Endodermal cell (in vitro differentiated cells): ENCODE measurements around the gene GPC6. TPM values are rescaled to one million over a fixed set of nuclear protein-coding genes. Genes with fewer than 3 reads are reported as not detected.
A peak's percentile ranks its signal among the peaks of the same experiment; 100 is the strongest.

Source experiments
- DNase-seq: peaks from one replicate; pipeline ENCODE4 v3.0.0-alpha.2; 2017
- H3K27ac ChIP-seq: 2 replicates; pipeline ENCODE4 v1.5.1; 2013; ENCODE audit warnings: mild to moderate bottlenecking, low read depth, low read length, moderate library complexity
- H3K27me3 ChIP-seq: 2 replicates; pipeline ENCODE4 v1.6.1; 2013; ENCODE audit warnings: mild to moderate bottlenecking, low read length, moderate library complexity; ENCODE audit not compliant: insufficient read depth, control insufficient read depth, poor library complexity, severe bottlenecking
- H3K36me3 ChIP-seq: 2 replicates; pipeline ENCODE4 v1.7.0; 2013; ENCODE audit warnings: mild to moderate bottlenecking, low read length, moderate library complexity; ENCODE audit not compliant: control insufficient read depth, insufficient read depth
- H3K4me1 ChIP-seq: one replicate; pipeline ENCODE4 v1.7.0; 2013; ENCODE audit warnings: low read length; ENCODE audit not compliant: control insufficient read depth, insufficient read depth
- H3K4me3 ChIP-seq: 2 replicates; pipeline ENCODE4 v1.5.1; 2013; ENCODE audit warnings: mild to moderate bottlenecking, low read length, moderate library complexity
- H3K9ac ChIP-seq: 2 replicates; pipeline ENCODE4 v1.6.1; 2013; ENCODE audit warnings: mild to moderate bottlenecking, low read length, moderate library complexity; ENCODE audit not compliant: poor library complexity, severe bottlenecking; ENCODE audit errors: extremely low read depth
- H3K9me3 ChIP-seq: 2 replicates; pipeline ENCODE4 v1.6.1; 2013; ENCODE audit warnings: mild to moderate bottlenecking, low read length, moderate library complexity; ENCODE audit not compliant: control insufficient read depth
- H3K27ac Mint-ChIP-seq: 2 replicates; pipeline ENCODE4 v1.8.0; 2020; ENCODE audit warnings: mixed read lengths
- H3K27me3 Mint-ChIP-seq: 2 replicates; pipeline ENCODE4 v1.8.0; 2021; ENCODE audit warnings: mild to moderate bottlenecking, mixed read lengths; ENCODE audit not compliant: insufficient read depth
- H3K36me3 Mint-ChIP-seq: 2 replicates; pipeline ENCODE4 v1.8.0; 2020; ENCODE audit warnings: low read depth, mixed read lengths
- H3K4me1 Mint-ChIP-seq: 2 replicates; pipeline ENCODE4 v1.8.0; 2020; ENCODE audit warnings: mixed read lengths
- H3K4me3 Mint-ChIP-seq: 2 replicates; pipeline ENCODE4 v1.8.0; 2020; ENCODE audit warnings: mild to moderate bottlenecking, moderate library complexity, mixed read lengths
- H3K9me3 Mint-ChIP-seq: 2 replicates; pipeline ENCODE4 v1.8.0; 2020; ENCODE audit warnings: mild to moderate bottlenecking, mixed read lengths
- CTCF ChIP-seq: fragments of 200-600 bp; sonication (generic); conservative IDR thresholded peaks from 2 replicates; pipeline ENCODE4 v1.5.0; 2021; ENCODE audit warnings: antibody characterized with exemption, mild to moderate bottlenecking
- WGBS, 2 experiments: methylation state at CpG; one replicate each; pipeline versions ENCODE4 v1.1.5 to v1.1.7; 2013; ENCODE audit warnings: missing lambda C conversion rate in 2 of 2, mixed read lengths in 1 of 2; ENCODE audit not compliant: insufficient coverage in 1 of 2, insufficient read length in 1 of 2; 5-methylcytosine and 5-hydroxymethylcytosine counted together
- total RNA-seq, 2 donors: library from RNA; stranded (reverse); fragmentation: NEBNext Ultra II Directional in 1 of 2; extraction: Animal tissue kit (Norgen Biotek cat#: 25700) in 1 of 2; gene quantifications; 2 replicates in 1 of 2; 3 replicates in 1 of 2; pipeline ENCODE4 v1.2.1, GENCODE V29; 2021

The GPC6 gene
- total RNA-seq, 2 donors from 2014 or later: 69.6 to 80.4 TPM

DNA sequence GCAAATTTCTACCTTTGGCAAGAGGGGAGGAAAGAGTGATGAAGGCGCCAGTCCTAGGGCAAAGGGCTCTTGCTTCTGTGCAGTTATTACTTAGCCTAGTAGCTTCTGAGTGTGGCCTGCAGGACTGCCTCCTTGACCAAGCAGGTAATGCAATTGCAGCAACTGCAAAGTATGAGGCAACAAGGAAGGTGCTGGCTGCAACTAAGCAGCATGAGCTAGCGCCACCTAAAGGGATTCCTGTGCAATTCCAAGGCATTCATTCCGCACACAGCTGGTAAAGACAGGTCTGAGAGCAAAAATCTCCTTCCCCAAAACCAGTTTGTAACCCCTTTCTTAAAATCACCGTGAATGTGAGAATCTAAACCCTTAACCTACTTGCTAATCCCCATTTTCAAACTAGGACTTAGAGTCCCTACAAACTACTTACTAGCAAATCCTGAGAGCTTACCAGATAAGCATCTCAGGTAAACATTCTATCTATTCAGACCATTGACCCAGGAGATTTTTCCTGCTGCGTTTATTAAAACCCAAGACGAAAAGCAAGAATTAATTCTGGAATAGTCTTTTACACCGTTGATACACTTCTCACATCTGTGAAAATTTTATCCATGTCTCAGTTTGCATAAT, 1190.0 kb downstream of the GPC6 start:
- H3K4me1 ChIP-seq: no peaks in the 10 kb centered on the region
- H3K9ac ChIP-seq: no peak overlapping the region
- H3K27me3 Mint-ChIP-seq: peaks cover 95% of the 10 kb centered on the region
- peak; percentile 87 for DNase-seq
- no peak overlapping the region for H3K4me3 ChIP-seq
- 33 to 50% methylated on average over 4 to 7 of the region's 7 CpGs for WGBS, 2 experiments
- peak; percentile 92 for TF ChIP-seq CTCF
- H3K36me3 Mint-ChIP-seq: no peaks in the 10 kb centered on the region
- no peak overlapping the region for H3K27ac ChIP-seq
- H3K36me3 ChIP-seq: no peaks in the 10 kb centered on the region
- peaks cover 90% of the 10 kb centered on the region for H3K27me3 ChIP-seq
- H3K9me3 ChIP-seq: peaks cover 31% of the 10 kb centered on the region
- H3K4me3 Mint-ChIP-seq: no peak overlapping the region
- no peak overlapping the region for H3K27ac Mint-ChIP-seq
- H3K9me3 Mint-ChIP-seq: peaks cover 27% of the 10 kb centered on the region
- peaks cover 20% of the 10 kb centered on the region for H3K4me1 Mint-ChIP-seq

DNA sequence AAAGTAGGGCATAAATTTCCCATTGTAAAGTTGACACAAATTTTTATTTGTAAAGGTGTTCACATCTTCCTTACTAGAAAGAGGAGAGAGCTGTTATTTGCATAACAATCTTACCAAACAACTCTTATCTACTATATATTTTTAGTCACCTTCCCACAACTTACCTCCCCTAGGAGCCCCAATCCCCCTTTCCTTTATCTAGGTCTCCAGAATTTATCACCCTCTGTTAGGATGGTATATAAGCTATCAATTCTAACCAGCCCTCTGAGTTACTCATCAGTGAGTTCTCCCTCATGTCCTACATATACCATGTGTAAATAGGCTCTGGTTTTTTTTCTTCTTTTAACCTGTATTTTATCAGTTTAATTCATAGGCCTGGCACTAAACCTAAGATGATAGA, 1190.7 kb downstream of the GPC6 start:
- Histone ChIP-seq H3K4me3 (no peak overlapping the region), H3K9me3 (peaks cover 38% of the 10 kb centered on the region), H3K9ac (no peak overlapping the region), H3K36me3 (no peaks in the 10 kb centered on the region), H3K4me1 (no peaks in the 10 kb centered on the region), H3K27me3 (peaks cover 83% of the 10 kb centered on the region), H3K27ac (no peak overlapping the region)
- Mint-ChIP-seq H3K36me3 (no peaks in the 10 kb centered on the region), H3K4me1 (peaks cover 20% of the 10 kb centered on the region), H3K9me3 (peaks cover 28% of the 10 kb centered on the region), H3K27ac (no peak overlapping the region), H3K27me3 (peaks cover 91% of the 10 kb centered on the region), H3K4me3 (no peak overlapping the region)
- no peak for TF ChIP-seq CTCF
- no peak for DNase-seq

GRCh38 chr13:94419304-94419924, 1192.8 kb downstream of the GPC6 start:
- H3K36me3 ChIP-seq: no peaks in the 10 kb centered on the region
- no peak for DNase-seq
- no peaks in the 10 kb centered on the region for H3K36me3 Mint-ChIP-seq
- peaks cover 86% of the 10 kb centered on the region for H3K27me3 Mint-ChIP-seq
- no peak for TF ChIP-seq CTCF
- no peak overlapping the region for H3K27ac ChIP-seq
- no peak overlapping the region for H3K27ac Mint-ChIP-seq
- peaks cover 17% of the 10 kb centered on the region for H3K4me1 Mint-ChIP-seq
- no peak overlapping the region for H3K9ac ChIP-seq
- peaks cover 78% of the 10 kb centered on the region for H3K27me3 ChIP-seq
- WGBS, 2 experiments: 78% methylated on average over 1 of the region's 1 CpG; no CpG with 5 or more reads in 1 of the 2 experiments
- peaks cover 40% of the 10 kb centered on the region for H3K9me3 ChIP-seq
- H3K4me3 Mint-ChIP-seq: no peak overlapping the region
- no peak overlapping the region for H3K4me3 ChIP-seq
- peaks cover 30% of the 10 kb centered on the region for H3K9me3 Mint-ChIP-seq
- H3K4me1 ChIP-seq: no peaks in the 10 kb centered on the region
